CD14-positive monocyte (primary cell): ENCODE data around the gene ANO6. TPM values are rescaled to one million over a fixed set of nuclear protein-coding genes. Genes with fewer than 3 reads are reported as not detected.

Experiments
- DNase-seq, 3 donors: peaks; one replicate each; pipeline ENCODE4 v3.0.0-alpha.2; 2011 to 2022
- H2AFZ ChIP-seq: 2 replicates; pipeline ENCODE4 v1.6.0; 2012; ENCODE audit warnings: mild to moderate bottlenecking, low read depth, low read length, inconsistent platforms; ENCODE audit not compliant: insufficient read depth, poor library complexity, severe bottlenecking
- H3K27ac ChIP-seq, 2 donors: 1 replicate in 1 of 2; 2 replicates in 1 of 2; pipeline ENCODE4 v1.5.1; 2012 to 2013; ENCODE audit warnings: low read length in 2 of 2, control low read depth in 1 of 2, inconsistent platforms in 1 of 2, low read depth in 1 of 2, mild to moderate bottlenecking in 1 of 2
- H3K27me3 ChIP-seq, 2 donors: one replicate each; pipeline versions ENCODE4 v1.6.0 to v1.6.1; 2011 to 2013; ENCODE audit warnings: low read length in 2 of 2; ENCODE audit not compliant: control insufficient read depth in 2 of 2, insufficient read depth in 2 of 2
- H3K36me3 ChIP-seq, 2 donors: replicated peaks in 1 of 2; 1 replicate in 1 of 2; 2 replicates in 1 of 2; pipeline versions ENCODE4 v1.5.1 to v1.6.1; 2012 to 2013; ENCODE audit warnings: low read length in 2 of 2, control low read depth in 1 of 2, inconsistent platforms in 1 of 2, mild to moderate bottlenecking in 1 of 2; ENCODE audit not compliant: insufficient read depth in 2 of 2, control insufficient read depth in 1 of 2
- H3K4me1 ChIP-seq, 2 donors: 1 replicate in 1 of 2; 2 replicates in 1 of 2; pipeline versions ENCODE4 v1.5.1 to v1.6.1; 2012 to 2013; ENCODE audit warnings: low read length in 2 of 2, control low read depth in 1 of 2, inconsistent platforms in 1 of 2, mild to moderate bottlenecking in 1 of 2, moderate library complexity in 1 of 2; ENCODE audit not compliant: insufficient read depth in 2 of 2, control insufficient read depth in 1 of 2
- H3K4me2 ChIP-seq: replicated peaks from 2 replicates; pipeline ENCODE3; 2012; ENCODE audit warnings: low read length, moderate library complexity, mild to moderate bottlenecking; ENCODE audit not compliant: poor library complexity, severe bottlenecking; ENCODE audit errors: extremely low read depth
- H3K4me3 ChIP-seq, 3 experiments: fragments of 200-600 bp in 1 of 3; sonication (generic) in 1 of 3; replicated peaks in 1 of 3; 1 replicate in 2 of 3; 2 replicates in 1 of 3; pipeline ENCODE4 v1.5.1; 2011 to 2013; ENCODE audit warnings: low read length in 3 of 3, mild to moderate bottlenecking in 3 of 3, control low read depth in 2 of 3, low read depth in 2 of 3, inconsistent platforms in 1 of 3, moderate library complexity in 1 of 3
- H3K79me2 ChIP-seq: 2 replicates; pipeline ENCODE4 v1.6.0; 2012; ENCODE audit warnings: mild to moderate bottlenecking, control low read depth, inconsistent platforms, low read length, moderate library complexity; ENCODE audit not compliant: insufficient read depth
- H3K9ac ChIP-seq: 2 replicates; pipeline ENCODE4 v1.6.0; 2017; ENCODE audit warnings: low read length, mild to moderate bottlenecking; ENCODE audit not compliant: insufficient read depth, poor library complexity, severe bottlenecking
- H3K9me3 ChIP-seq, 2 donors: replicated peaks in 1 of 2; 1 replicate in 1 of 2; 2 replicates in 1 of 2; pipeline versions ENCODE4 v1.5.1 to v1.6.1; 2012 to 2013; ENCODE audit warnings: low read length in 2 of 2, control low read depth in 1 of 2; ENCODE audit not compliant: control insufficient read depth in 1 of 2, insufficient read depth in 1 of 2
- H4K20me1 ChIP-seq: 2 replicates; pipeline ENCODE4 v1.6.0; 2012; ENCODE audit warnings: mild to moderate bottlenecking, low read length, control low read depth, moderate library complexity; ENCODE audit not compliant: insufficient read depth
- H3K27ac Mint-ChIP-seq, 7 donors: one replicate each; pipeline ENCODE4 v1.8.0; 2020; ENCODE audit warnings: mild to moderate bottlenecking in 7 of 7, mixed read lengths in 7 of 7, moderate library complexity in 6 of 7, inconsistent platforms in 2 of 7
- H3K27me3 Mint-ChIP-seq, 3 donors: one replicate each; pipeline ENCODE4 v1.8.0; 2021 to 2022; ENCODE audit warnings: low read depth in 3 of 3, mild to moderate bottlenecking in 3 of 3, mixed read lengths in 3 of 3, moderate library complexity in 3 of 3, inconsistent platforms in 1 of 3
- H3K36me3 Mint-ChIP-seq, 2 donors: one replicate each; pipeline ENCODE4 v1.8.0; 2020; ENCODE audit warnings: mixed read lengths in 2 of 2, inconsistent platforms in 1 of 2, mild to moderate bottlenecking in 1 of 2
- H3K4me1 Mint-ChIP-seq: one replicate; pipeline ENCODE4 v1.8.0; 2020; ENCODE audit warnings: mild to moderate bottlenecking, mixed read lengths
- H3K4me3 Mint-ChIP-seq, 2 donors: one replicate each; pipeline ENCODE4 v1.8.0; 2020; ENCODE audit warnings: mild to moderate bottlenecking in 2 of 2, mixed read lengths in 2 of 2, moderate library complexity in 1 of 2
- H3K9me3 Mint-ChIP-seq, 7 donors: one replicate each; pipeline ENCODE4 v1.8.0; 2020 to 2022; ENCODE audit warnings: mixed read lengths in 7 of 7, mild to moderate bottlenecking in 6 of 7, moderate library complexity in 6 of 7, inconsistent platforms in 2 of 7
- WGBS: methylation state at CpG from one replicate; pipeline ENCODE4 v1.1.5; 2013; ENCODE audit warnings: missing lambda C conversion rate; ENCODE audit not compliant: insufficient coverage; 5-methylcytosine and 5-hydroxymethylcytosine counted together
- intact Hi-C, 2 donors: fragments of 100-400 bp; cut with micrococcal nuclease; formaldehyde crosslinking; loops; one replicate each; pipeline versions ENCODE4 v1.15.0 to v1.15.1; 2023
- polyA plus RNA-seq, 3 donors: library from polyadenylated mRNA; depleted of rRNA in 1 of 3; unstranded in 2 of 3; stranded (reverse) in 1 of 3; fragments of 300-500 nt in 2 of 3; fragments of >200 nt in 1 of 3; fragmentation: Illumina TruSeq in 2 of 3; gene quantifications; 1 replicate in 2 of 3; 2 replicates in 1 of 3; pipeline ENCODE4 v1.2.3, GENCODE V29; 2012 to 2021
- TF ChIP-seq, protein P1 (sequence below): fragments of 200-600 bp; IDR thresholded peaks from one replicate; pipeline ENCODE4 v1.8.0; 2022; ENCODE audit warnings: antibody characterized with exemption, mild to moderate bottlenecking

Gene ANO6
- polyA plus RNA-seq, 3 donors, result 20.2 to 48.7 (median 34.1) TPM

DNA sequence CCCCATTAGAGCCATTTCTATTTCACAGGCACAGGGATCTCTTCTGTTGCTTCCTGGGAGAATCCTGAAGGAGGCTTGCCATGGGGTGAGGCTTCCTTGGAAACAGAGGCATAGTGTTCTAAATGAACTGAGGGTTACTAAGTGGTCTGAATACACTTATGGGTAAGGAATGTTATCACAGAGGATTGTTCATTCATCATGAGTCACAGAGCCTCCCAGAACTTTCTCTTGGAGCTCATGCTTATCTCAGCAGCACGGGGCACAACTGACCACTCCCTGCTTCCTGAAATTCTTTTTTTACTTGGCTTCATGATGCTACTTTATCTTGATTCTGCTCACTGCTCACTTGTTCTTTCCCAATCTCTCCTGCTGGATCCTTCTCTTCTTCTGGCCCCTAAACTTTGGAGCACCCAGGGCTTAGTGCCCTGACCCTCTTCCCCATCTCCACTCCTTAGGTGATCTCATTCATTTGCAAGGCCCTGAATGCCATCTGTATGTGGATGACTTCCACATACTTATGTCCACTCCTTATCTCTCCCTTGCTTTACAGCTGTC, 57.9 kb downstream of the ANO6 start:
- H3K9me3 Mint-ChIP-seq, result no peaks in the 10 kb centered on the region
- intact Hi-C loops, result no loop called here
- no peak overlapping the region for H3K27ac Mint-ChIP-seq
- 67% methylated on average over 1 of the region's 1 CpG for WGBS
- no peaks in the 10 kb centered on the region for H3K27me3 Mint-ChIP-seq
- H4K20me1 ChIP-seq, result peaks cover 91% of the 10 kb centered on the region
- H3K79me2 ChIP-seq, result peaks cover 68% of the 10 kb centered on the region
- no peaks in the 10 kb centered on the region for H3K9me3 ChIP-seq
- no peak overlapping the region for H2AFZ ChIP-seq
- H3K9ac ChIP-seq, result no peak overlapping the region
- no peak overlapping the region for H3K4me3 ChIP-seq
- H3K36me3 Mint-ChIP-seq, result peaks cover 19 to 20% of the 10 kb centered on the region in 2 donors
- DNase-seq, result no peak
- peaks cover 0 to 2% of the 10 kb centered on the region in 2 donors for H3K4me1 ChIP-seq
- peaks cover 2 to 22% of the 10 kb centered on the region in 2 donors for H3K36me3 ChIP-seq
- no peak overlapping the region for H3K4me2 ChIP-seq
- no peaks in the 10 kb centered on the region for H3K27me3 ChIP-seq
- peaks cover 2% of the 10 kb centered on the region for H3K4me1 Mint-ChIP-seq
- H3K27ac ChIP-seq, result no peak overlapping the region
- TF ChIP-seq, protein P1, sequence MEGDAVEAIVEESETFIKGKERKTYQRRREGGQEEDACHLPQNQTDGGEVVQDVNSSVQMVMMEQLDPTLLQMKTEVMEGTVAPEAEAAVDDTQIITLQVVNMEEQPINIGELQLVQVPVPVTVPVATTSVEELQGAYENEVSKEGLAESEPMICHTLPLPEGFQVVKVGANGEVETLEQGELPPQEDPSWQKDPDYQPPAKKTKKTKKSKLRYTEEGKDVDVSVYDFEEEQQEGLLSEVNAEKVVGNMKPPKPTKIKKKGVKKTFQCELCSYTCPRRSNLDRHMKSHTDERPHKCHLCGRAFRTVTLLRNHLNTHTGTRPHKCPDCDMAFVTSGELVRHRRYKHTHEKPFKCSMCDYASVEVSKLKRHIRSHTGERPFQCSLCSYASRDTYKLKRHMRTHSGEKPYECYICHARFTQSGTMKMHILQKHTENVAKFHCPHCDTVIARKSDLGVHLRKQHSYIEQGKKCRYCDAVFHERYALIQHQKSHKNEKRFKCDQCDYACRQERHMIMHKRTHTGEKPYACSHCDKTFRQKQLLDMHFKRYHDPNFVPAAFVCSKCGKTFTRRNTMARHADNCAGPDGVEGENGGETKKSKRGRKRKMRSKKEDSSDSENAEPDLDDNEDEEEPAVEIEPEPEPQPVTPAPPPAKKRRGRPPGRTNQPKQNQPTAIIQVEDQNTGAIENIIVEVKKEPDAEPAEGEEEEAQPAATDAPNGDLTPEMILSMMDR, result no peak
- H3K4me3 Mint-ChIP-seq, result no peak overlapping the region

DNA sequence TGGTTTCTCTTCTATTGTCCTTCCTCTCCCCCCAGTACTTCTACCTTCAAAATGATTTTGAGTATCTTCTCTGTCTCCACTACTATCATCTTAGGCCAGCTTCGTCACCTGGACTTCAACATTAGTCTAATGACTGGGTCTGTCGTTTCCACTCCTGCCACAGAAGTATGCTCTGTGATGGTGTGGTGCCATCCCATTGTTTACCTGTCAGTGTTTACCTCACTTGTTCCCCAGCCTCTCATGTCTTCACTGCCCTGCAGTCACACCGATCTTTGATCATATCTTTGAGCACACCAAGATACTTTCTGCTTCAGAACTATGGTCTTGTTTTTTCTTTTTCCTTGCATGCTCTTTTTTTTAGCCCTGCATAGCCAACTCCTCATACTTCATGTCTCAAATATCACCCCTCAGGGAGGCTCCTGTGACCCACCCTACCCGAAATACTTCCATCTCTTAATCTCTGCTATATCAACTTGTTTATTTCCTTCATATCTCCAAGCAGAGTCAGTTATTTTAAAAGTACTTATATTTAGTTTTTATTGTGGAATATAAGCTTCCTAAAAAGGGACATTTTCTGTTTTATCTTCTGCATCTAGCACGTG, 60.4 kb downstream of the ANO6 start:
- no peak overlapping the region for H3K27ac Mint-ChIP-seq
- peaks cover 0 to under 1% (median 0%) of the 10 kb centered on the region in 7 donors for H3K9me3 Mint-ChIP-seq
- Histone ChIP-seq H2AFZ (no peak overlapping the region), H3K27me3 (no peaks in the 10 kb centered on the region), H3K36me3 (peaks cover 2 to 42% of the 10 kb centered on the region in 2 donors), H3K79me2 (peaks cover 70% of the 10 kb centered on the region), H4K20me1 (peaks cover 87% of the 10 kb centered on the region), H3K4me3 (no peak overlapping the region), H3K9me3 (no peaks in the 10 kb centered on the region), H3K27ac (no peak overlapping the region), H3K9ac (no peak overlapping the region), H3K4me1 (no peaks in the 10 kb centered on the region), H3K4me2 (no peak overlapping the region)
- intact Hi-C loops, result no loop called here
- TF ChIP-seq, protein P1, result no peak
- H3K4me1 Mint-ChIP-seq, result no peaks in the 10 kb centered on the region
- no peak overlapping the region for H3K4me3 Mint-ChIP-seq
- no peaks in the 10 kb centered on the region for H3K27me3 Mint-ChIP-seq
- WGBS, result 98% methylated on average over 3 of the region's 5 CpGs
- H3K36me3 Mint-ChIP-seq, result peaks cover 27 to 31% of the 10 kb centered on the region in 2 donors
- DNase-seq, result no peak
